ENCODE results near the gene CABP7. TPM values are rescaled to one million over a fixed set of nuclear protein-coding genes. Genes with fewer than 3 reads are reported as not detected.

CABP7 gene
- total RNA-seq, 2 donors from 2014 or later = 0.09 TPM; not detected in 1

DNA sequence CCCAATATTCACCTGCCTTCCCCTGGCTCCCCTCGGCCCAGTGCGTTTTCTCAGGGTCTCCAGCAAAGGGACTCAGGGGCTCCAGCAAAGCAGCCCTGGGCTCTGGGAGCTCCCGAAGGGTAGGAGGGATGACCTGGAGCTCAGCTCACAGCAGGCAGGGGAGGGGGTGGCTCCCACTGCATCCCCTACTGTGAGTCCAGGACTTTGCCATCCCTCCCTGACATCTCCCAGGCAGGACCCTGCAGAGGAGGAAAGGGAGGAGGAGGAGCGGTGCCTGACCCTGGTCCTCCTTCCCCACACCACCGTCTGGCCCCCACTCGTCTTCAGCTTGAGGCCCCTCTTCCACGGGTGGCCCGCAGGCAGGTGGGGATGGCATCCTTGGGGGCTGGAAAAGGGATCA lies 5.0 kb downstream of the CABP7 start:
- H3K36me3 Mint-ChIP-seq (ENCODE audit: low read depth) = no peaks in the 10 kb centered on the region
- H3K27ac Mint-ChIP-seq = no peak overlapping the region
- H3K4me3 Mint-ChIP-seq = no peak overlapping the region
- H3K4me1 Mint-ChIP-seq = no peaks in the 10 kb centered on the region
- H3K9me3 Mint-ChIP-seq = no peaks in the 10 kb centered on the region
- H3K27me3 Mint-ChIP-seq = peaks cover 7% of the 10 kb centered on the region
- no peak for ATAC-seq (replicated peaks)

DNA sequence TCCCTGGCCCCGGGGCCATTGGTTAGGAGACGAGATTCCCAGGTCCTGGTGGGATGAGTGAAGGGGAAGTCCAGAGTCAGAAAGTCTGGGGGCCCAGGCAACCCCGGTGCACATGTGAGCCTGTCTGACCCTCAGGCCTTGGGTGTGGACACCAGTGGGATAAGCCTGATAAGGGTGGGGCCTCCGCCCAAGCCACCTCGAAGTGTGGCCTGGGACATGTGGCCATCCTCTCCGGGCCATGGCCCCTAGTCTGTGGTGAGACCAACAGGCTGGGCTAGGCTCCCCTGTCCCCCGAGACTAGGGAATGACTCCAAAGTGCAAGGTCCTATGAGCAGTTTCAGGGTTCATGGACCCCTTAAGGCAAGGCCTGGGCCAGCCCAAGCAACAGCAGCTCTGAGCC lies 6.3 kb downstream of the CABP7 start:
- no peaks in the 10 kb centered on the region for H3K36me3 Mint-ChIP-seq (ENCODE audit: low read depth)
- ATAC-seq (replicated peaks) = no peak
- H3K4me3 Mint-ChIP-seq = no peak overlapping the region
- H3K4me1 Mint-ChIP-seq = no peaks in the 10 kb centered on the region
- peaks cover 7% of the 10 kb centered on the region for H3K27me3 Mint-ChIP-seq
- H3K27ac Mint-ChIP-seq = no peak overlapping the region
- H3K9me3 Mint-ChIP-seq = no peaks in the 10 kb centered on the region

DNA sequence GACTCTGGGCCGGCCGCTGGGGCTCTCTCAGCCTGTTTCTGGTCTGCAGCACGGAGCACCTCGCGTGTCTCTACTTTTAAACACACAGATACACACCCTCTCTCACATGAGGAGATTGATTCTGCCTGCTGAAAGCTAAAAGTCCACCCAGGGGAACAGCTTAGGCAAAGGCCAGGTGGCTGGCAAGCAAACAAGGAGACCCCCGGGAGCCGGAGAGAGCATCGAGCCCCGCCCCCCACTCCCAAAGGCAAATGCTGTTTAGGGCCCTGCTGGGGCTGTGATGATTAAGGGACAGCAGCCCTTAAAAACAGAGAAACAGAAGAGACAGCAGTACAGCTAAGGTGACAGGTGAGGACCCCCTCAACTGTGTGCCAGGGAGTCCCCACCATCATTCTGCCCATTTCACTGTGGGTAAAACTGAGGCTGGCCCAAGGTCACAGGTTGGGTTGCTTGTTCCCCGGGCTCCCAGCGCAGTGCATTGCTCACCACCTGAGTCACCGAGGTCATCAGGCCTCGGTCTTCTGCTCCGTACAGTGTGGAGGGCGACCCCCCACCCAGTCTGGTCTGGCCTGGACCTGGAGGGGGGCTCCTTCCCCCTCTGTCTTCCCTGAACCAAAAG lies 6.8 kb downstream of the CABP7 start:
- H3K27ac Mint-ChIP-seq = no peak overlapping the region
- no peaks in the 10 kb centered on the region for H3K9me3 Mint-ChIP-seq
- no peaks in the 10 kb centered on the region for H3K4me1 Mint-ChIP-seq
- H3K36me3 Mint-ChIP-seq (ENCODE audit: low read depth) = no peaks in the 10 kb centered on the region
- H3K4me3 Mint-ChIP-seq = no peak overlapping the region
- ATAC-seq (replicated peaks) = no peak
- H3K27me3 Mint-ChIP-seq = peaks cover 3% of the 10 kb centered on the region

DNA sequence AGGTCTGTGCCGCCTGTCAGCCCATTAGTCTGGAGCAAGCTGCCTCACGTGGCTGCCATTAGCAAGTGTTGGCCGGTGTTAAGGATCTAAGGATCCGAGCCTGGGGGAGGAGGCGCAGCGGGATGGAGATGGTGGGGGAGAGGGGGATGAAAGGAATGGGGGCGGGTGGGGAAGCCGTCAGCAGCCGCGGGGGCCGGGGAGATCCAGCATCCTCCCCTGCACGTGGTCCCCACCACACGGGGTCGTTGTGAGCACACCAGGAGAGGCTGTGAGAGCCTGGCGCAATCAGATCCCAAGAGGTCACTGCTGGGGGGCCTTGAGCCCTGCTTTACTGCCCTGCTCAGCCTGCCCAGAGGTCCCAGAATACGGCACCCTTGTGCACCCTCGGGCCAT lies 7.3 kb downstream of the CABP7 start:
- Mint-ChIP-seq H3K4me1 (no peaks in the 10 kb centered on the region), H3K4me3 (no peak overlapping the region), H3K36me3 (ENCODE audit: low read depth) (no peaks in the 10 kb centered on the region), H3K27ac (no peak overlapping the region), H3K9me3 (no peaks in the 10 kb centered on the region), H3K27me3 (no peaks in the 10 kb centered on the region)
- ATAC-seq (replicated peaks) = no peak

DNA sequence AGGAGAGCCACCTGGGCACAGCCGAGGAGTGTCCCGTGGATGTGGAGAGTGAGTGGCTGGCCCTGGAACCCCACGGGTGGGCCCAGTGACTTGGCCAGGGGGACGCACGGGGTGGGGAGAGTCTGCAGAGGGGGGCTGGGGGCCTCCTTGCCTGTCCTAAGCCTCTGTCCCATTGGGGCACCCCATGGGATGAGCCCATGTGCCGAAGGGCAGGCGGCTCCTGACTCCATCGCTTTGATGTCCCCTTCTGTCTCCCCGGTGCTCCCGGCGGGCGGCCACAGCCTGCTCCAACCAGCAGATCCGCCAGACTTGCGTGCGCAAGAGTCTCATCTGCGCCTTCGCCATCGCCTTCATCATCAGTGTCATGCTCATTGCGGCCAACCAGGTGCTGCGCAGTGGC lies 9.4 kb downstream of the CABP7 start:
- H3K27ac Mint-ChIP-seq = no peak overlapping the region
- ATAC-seq (replicated peaks) = no peak
- H3K4me3 Mint-ChIP-seq = no peak overlapping the region
- no peaks in the 10 kb centered on the region for H3K9me3 Mint-ChIP-seq
- no peaks in the 10 kb centered on the region for H3K36me3 Mint-ChIP-seq (ENCODE audit: low read depth)
- no peaks in the 10 kb centered on the region for H3K4me1 Mint-ChIP-seq
- no peaks in the 10 kb centered on the region for H3K27me3 Mint-ChIP-seq

DNA sequence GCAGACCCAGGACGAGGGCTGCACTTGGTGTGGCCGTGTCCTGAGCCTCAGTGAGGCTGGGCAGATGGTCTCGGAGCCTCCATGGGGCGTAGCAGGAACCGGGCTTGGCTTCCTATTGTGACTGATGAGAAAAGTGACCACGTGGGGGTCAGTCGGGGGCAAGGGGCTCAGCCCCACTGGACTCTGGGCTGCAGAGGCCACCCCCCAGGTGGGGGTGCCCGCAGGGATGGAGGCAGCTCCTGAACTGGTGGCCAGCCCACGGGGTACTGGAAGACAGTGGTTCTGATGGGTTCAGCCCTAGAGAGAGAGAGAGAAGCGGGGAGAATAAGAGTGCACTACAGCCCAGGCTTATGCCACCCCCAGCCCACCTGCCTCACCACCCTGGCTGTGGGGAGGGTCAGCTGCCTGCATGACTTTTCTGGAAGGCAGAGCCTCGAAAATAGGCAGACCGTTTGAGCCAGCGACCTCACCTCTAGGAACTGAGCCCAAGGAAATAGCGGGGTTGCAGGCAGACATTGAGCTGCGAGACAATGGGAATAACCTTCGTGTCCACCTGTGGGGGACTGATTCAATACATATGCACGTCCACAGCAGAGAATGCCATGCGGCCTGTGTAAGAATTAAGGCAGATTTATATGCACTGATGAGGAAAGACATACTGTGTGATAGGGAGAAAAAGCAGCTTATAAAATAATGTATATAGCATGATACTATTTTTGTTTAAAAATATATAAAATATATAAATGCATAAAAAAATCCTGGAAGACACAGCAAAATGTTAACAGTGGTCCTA lies 11.5 kb downstream of the CABP7 start:
- H3K36me3 Mint-ChIP-seq (ENCODE audit: low read depth) = no peaks in the 10 kb centered on the region
- no peaks in the 10 kb centered on the region for H3K27me3 Mint-ChIP-seq
- H3K27ac Mint-ChIP-seq = peak overlapping the region; percentile 21
- no peak overlapping the region for H3K4me3 Mint-ChIP-seq
- ATAC-seq (replicated peaks) = no peak
- H3K4me1 Mint-ChIP-seq = no peaks in the 10 kb centered on the region
- no peaks in the 10 kb centered on the region for H3K9me3 Mint-ChIP-seq

DNA sequence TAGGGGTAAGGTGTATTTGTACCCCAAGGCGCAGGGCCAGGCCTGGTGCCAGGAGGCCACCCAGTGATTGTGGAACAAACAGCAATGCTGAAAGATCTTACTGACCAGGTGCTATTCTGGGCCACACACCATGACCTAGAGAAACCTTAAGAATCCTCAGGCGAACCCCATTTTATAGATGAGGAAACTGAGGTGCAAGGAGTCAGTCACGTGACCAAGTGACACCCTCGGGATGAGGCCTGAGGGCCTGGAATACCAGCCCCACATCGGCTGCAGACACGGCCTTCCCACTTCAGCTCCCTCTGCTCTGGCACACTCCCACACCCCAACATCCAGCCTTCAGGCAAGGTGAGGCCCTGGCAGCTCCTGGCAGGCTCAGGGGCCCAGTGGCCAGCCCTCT lies 13.1 kb downstream of the CABP7 start:
- Mint-ChIP-seq H3K9me3 (no peaks in the 10 kb centered on the region), H3K4me3 (no peak overlapping the region), H3K27me3 (no peaks in the 10 kb centered on the region), H3K27ac (no peak overlapping the region), H3K36me3 (ENCODE audit: low read depth) (no peaks in the 10 kb centered on the region), H3K4me1 (no peaks in the 10 kb centered on the region)
- no peak for ATAC-seq (replicated peaks)

DNA sequence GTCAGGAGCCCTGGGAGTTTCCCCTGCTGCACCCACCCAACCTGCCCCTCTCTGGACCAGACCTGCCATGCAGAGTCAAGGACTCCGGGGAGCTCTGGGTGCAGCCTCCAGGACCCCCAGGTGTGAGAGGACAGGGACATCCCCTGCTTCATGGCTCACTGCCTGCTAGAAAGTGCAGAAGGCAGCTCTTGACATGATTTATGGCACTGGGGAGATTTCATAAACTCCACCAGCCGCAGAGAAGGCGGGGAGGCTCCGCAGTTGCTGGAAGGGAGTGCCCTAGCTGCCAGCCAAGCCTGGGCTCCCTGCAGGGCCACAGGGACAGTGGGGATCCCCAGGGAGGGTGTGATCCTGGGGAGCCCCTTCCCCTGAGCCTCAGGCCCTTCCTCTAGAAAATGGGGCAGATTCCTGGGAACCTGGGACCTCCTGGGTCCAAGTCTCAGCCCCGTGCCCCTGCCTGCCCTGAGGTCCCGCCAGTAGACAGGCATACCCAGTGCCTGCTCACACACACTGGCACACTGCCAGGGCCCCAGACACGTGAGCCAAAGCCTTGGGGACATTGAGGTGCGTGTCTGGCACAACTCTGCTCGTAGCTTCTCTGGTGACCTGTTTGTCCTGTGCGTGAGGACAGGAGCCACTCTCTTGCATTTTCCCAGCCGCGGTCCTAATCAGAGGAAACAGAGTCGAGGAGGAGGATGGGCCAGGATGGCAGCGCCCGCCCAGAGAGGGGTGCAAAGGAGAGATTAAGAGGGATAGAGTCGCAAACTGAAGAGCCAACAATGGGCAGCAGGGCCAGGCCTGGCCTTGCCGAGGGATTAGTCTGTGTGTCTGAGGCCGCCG lies 13.8 kb downstream of the CABP7 start:
- Mint-ChIP-seq H3K36me3 (ENCODE audit: low read depth) (no peaks in the 10 kb centered on the region), H3K9me3 (no peaks in the 10 kb centered on the region), H3K4me1 (no peaks in the 10 kb centered on the region), H3K27me3 (no peaks in the 10 kb centered on the region), H3K27ac (no peak overlapping the region), H3K4me3 (no peak overlapping the region)
- ATAC-seq (replicated peaks) = no peak

DNA sequence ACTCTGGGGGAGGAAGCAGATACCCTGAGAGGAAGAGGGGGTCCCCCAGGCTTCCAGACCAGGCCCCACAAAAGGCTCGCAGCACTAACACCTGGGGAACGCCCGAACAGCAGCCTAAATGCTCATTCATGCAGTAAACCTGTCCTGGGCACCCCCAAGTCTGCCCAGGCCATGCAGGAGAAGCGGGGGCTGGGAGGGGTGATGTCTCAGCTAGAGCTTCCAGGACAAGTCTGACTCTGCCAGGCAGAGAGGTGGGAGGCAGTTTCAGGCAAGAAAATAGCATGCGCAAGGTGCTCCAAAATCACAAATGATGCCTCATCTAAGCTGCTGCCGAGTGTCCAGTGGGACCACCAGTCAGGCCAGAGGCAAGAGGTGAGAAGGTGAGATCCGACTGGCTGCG lies 14.6 kb downstream of the CABP7 start:
- Mint-ChIP-seq H3K4me3 (no peak overlapping the region), H3K36me3 (ENCODE audit: low read depth) (no peaks in the 10 kb centered on the region), H3K4me1 (no peaks in the 10 kb centered on the region), H3K9me3 (no peaks in the 10 kb centered on the region), H3K27ac (no peak overlapping the region), H3K27me3 (no peaks in the 10 kb centered on the region)
- ATAC-seq (replicated peaks) = no peak

DNA sequence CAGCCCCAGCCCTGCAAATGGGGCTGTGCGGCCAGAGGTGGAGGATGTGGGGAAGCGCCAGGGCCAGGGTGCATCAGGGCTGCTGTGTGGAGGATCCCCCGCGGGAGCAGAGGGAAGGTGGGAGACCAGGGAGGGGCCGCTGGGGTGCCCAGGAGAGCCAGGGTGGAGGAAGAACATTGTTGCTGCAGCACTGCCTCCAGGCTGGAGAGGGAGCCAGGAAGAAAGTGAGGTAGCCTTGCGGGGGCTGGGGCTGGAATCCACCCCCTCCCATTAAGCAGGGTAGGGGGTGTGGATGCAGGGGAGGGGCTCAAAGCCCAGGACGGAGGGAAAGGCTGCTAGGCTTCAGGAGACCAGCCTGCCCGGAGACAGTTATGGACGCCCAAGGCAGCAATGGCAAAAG lies 15.0 kb downstream of the CABP7 start:
- H3K27ac Mint-ChIP-seq = no peak overlapping the region

DNA sequence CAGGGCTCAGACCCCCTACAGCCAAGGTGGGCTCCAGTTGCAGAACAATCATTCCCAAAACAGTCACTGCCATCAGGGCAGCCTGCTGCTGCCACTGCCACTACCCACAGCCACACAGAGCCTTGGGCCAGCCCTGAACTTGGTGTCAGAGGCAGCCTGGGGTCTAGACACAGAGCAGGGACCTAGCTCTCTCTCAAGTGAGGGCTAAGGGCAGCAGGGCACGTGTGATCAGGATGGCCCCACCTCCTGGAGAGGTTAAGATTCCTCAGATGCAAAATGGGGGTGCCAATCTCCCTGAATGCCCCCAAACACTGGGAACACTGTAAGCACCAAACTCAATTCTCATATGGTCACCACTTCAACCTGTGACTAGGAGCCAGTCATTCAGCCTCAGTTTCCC lies 15.6 kb downstream of the CABP7 start:
- no peaks in the 10 kb centered on the region for H3K9me3 Mint-ChIP-seq
- H3K4me3 Mint-ChIP-seq = no peak overlapping the region
- no peak for ATAC-seq (replicated peaks)
- H3K36me3 Mint-ChIP-seq (ENCODE audit: low read depth) = no peaks in the 10 kb centered on the region
- no peaks in the 10 kb centered on the region for H3K27me3 Mint-ChIP-seq
- no peaks in the 10 kb centered on the region for H3K4me1 Mint-ChIP-seq
- no peak overlapping the region for H3K27ac Mint-ChIP-seq

More for the DNA sequence above, 15.0 kb downstream of the CABP7 start:
- Mint-ChIP-seq H3K36me3 (ENCODE audit: low read depth) (no peaks in the 10 kb centered on the region), H3K9me3 (no peaks in the 10 kb centered on the region), H3K27me3 (no peaks in the 10 kb centered on the region), H3K4me1 (no peaks in the 10 kb centered on the region), H3K4me3 (no peak overlapping the region)
- ATAC-seq (replicated peaks) = no peak

DNA sequence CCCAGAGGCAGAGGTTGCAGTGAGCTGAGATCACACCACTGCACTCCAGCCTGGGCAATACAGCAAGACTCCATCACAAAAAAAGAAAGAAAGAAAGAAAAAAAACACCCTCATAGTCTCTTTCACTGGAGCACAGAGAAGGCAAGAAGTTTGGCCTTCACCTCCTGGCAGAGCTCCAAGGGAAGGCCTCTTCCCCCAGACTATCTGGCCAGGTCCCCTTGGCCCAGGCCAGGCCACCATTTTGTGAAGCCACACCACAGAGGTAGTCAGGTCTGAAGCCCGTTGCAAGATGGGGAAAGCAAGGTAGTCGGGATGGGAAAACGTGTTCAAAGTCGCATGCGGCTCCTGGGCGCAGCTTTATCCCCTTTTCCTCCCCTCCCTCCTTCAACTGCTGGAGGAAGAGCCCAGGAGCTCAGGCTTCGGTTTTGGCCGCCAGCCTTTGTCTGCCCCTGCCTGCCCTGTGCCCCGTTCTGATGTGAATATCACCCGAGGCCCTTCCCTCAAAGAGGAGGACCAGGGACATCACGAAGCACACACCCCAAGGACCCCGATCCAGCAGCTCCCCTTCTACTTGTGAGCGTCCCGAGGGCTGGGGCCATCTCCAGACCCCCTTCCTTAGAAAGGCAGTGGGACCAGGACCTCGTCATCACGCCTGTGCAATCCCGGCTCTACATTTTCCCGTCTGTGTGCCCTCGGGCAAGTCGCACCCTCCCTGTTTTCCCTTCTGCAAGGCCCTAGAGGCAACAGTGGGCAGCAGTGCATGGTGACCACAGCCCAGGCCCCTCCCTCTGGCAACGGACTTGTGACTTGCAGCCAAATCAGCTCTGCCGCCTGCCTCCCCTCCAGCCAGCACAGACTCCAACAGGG lies 17.7 kb downstream of the CABP7 start:
- Mint-ChIP-seq H3K27ac (no peak overlapping the region), H3K9me3 (no peaks in the 10 kb centered on the region), H3K4me1 (no peaks in the 10 kb centered on the region), H3K4me3 (no peak overlapping the region), H3K27me3 (no peaks in the 10 kb centered on the region), H3K36me3 (ENCODE audit: low read depth) (peaks cover 4% of the 10 kb centered on the region)
- ATAC-seq (replicated peaks) = no peak

DNA sequence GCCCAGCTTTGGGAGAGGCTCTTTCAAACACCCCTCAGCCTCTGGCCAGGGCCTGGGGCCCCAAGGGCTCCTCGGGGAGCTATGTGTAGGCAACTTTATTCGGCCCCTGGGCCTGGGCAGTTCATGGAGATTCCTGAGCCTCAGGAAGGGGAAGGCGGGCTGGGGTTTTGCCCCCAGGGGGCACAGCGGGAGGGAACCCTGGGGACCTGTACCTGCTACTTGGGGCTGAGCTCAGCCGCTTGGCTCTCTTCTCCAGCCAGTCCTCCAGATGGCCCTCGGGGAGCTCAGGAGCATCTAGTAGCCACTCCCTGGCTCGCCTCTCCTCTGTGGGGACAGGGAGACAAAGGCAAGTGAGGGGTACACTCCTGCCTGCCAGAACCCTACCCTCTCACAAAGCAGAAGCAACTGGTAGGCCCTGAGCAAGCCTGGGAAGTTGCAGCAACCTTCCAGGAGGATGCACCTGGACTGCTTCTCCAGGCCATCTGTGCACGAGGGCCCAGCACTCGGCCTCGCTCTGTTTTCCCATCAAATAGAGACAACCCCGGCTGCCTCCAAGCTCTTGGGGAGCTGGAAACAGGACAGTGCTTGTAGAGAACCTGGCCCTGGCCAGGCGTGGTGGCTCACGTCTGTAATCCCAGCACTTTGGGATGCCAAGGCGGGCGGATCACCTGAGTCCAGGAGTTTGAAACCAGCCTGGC lies 18.5 kb downstream of the CABP7 start:
- ATAC-seq (replicated peaks) = no peak
- H3K27me3 Mint-ChIP-seq = no peaks in the 10 kb centered on the region
- H3K4me3 Mint-ChIP-seq = no peak overlapping the region
- H3K4me1 Mint-ChIP-seq = no peaks in the 10 kb centered on the region
- H3K27ac Mint-ChIP-seq = no peak overlapping the region
- H3K36me3 Mint-ChIP-seq (ENCODE audit: low read depth) = peaks cover 7% of the 10 kb centered on the region
- no peaks in the 10 kb centered on the region for H3K9me3 Mint-ChIP-seq
